ENCODE measurements around the gene CCDC88C. TPM values are rescaled to one million over a fixed set of nuclear protein-coding genes. Genes with fewer than 3 reads are reported as not detected.

CCDC88C gene
- total RNA-seq = 0.29 and 0.36 TPM in 2 replicates

GRCh38 chr14:91417120-91417982, at the start of gene CCDC88C:
CCDC88C (minus strand) TSS chr14:91417820; CDS start chr14:91417690, 130 bp downstream.
- H3K9me3 ChIP-seq (ENCODE audit: low read depth, low read length) = no peaks in the 10 kb centered on the region
- H3K27ac ChIP-seq (ENCODE audit: low read depth, low read length) = no peak within 1 kb of the TSS
- H3K36me3 ChIP-seq (ENCODE audit: insufficient read depth, low read length) = no peaks in the 10 kb centered on the region
- peaks cover 7% of the 10 kb centered on the region for H3K4me1 ChIP-seq (ENCODE audit: insufficient read depth, low read length)
- H3K4me3 ChIP-seq (ENCODE audit: insufficient read depth, low read length) = peak within 1 kb of the TSS; percentile 61
- H3K4me2 ChIP-seq (ENCODE audit: insufficient read depth, low read length) = peak within 1 kb of the TSS; percentile 81
- no peaks in the 10 kb centered on the region for H3K79me2 ChIP-seq (ENCODE audit: insufficient read depth, low read length)
- peak; percentile 91 for DNase-seq (ENCODE audit: insufficient read length, low spot score, missing footprints)
- peaks cover 47% of the 10 kb centered on the region for H3K27me3 ChIP-seq (ENCODE audit: insufficient read depth, low read length)
- no peak for TF ChIP-seq CTCF (IDR thresholded peaks at IDR 0.05; ENCODE audit: extremely low read depth, low read depth, low read length)
- no peaks in the 10 kb centered on the region for H4K20me1 ChIP-seq (ENCODE audit: insufficient read depth, low read length)
- peak within 1 kb of the TSS; percentile 89 for H2AFZ ChIP-seq (ENCODE audit: low read length)

GRCh38 chr14:91466192-91466591, 48.6 kb upstream of the CCDC88C start:
- H3K27me3 ChIP-seq (ENCODE audit: insufficient read depth, low read length) = no peaks in the 10 kb centered on the region
- no peaks in the 10 kb centered on the region for H3K9me3 ChIP-seq (ENCODE audit: low read depth, low read length)
- H3K4me1 ChIP-seq (ENCODE audit: insufficient read depth, low read length) = no peaks in the 10 kb centered on the region
- no peak overlapping the region for H3K4me3 ChIP-seq (ENCODE audit: insufficient read depth, low read length)
- no peak overlapping the region for H3K4me2 ChIP-seq (ENCODE audit: insufficient read depth, low read length)
- H2AFZ ChIP-seq (ENCODE audit: low read length) = no peak overlapping the region
- H3K79me2 ChIP-seq (ENCODE audit: insufficient read depth, low read length) = peaks cover 14% of the 10 kb centered on the region
- DNase-seq (ENCODE audit: insufficient read length, low spot score, missing footprints) = no peak
- H3K36me3 ChIP-seq (ENCODE audit: insufficient read depth, low read length) = peaks cover 78% of the 10 kb centered on the region
- no peaks in the 10 kb centered on the region for H4K20me1 ChIP-seq (ENCODE audit: insufficient read depth, low read length)
- H3K27ac ChIP-seq (ENCODE audit: low read depth, low read length) = peak overlapping the region; percentile 26
- TF ChIP-seq CTCF (IDR thresholded peaks at IDR 0.05; ENCODE audit: extremely low read depth, low read depth, low read length) = no peak

GRCh38 chr14:91464615-91465205, 47.1 kb upstream of the CCDC88C start:
- DNase-seq (ENCODE audit: insufficient read length, low spot score, missing footprints) = no peak
- H3K9me3 ChIP-seq (ENCODE audit: low read depth, low read length) = no peaks in the 10 kb centered on the region
- TF ChIP-seq CTCF (IDR thresholded peaks at IDR 0.05; ENCODE audit: extremely low read depth, low read depth, low read length) = no peak
- no peaks in the 10 kb centered on the region for H4K20me1 ChIP-seq (ENCODE audit: insufficient read depth, low read length)
- H3K79me2 ChIP-seq (ENCODE audit: insufficient read depth, low read length) = peaks cover 14% of the 10 kb centered on the region
- H2AFZ ChIP-seq (ENCODE audit: low read length) = no peak overlapping the region
- H3K4me1 ChIP-seq (ENCODE audit: insufficient read depth, low read length) = no peaks in the 10 kb centered on the region
- H3K4me2 ChIP-seq (ENCODE audit: insufficient read depth, low read length) = no peak overlapping the region
- no peaks in the 10 kb centered on the region for H3K27me3 ChIP-seq (ENCODE audit: insufficient read depth, low read length)
- no peak overlapping the region for H3K4me3 ChIP-seq (ENCODE audit: insufficient read depth, low read length)
- H3K27ac ChIP-seq (ENCODE audit: low read depth, low read length) = no peak overlapping the region
- H3K36me3 ChIP-seq (ENCODE audit: insufficient read depth, low read length) = peaks cover 77% of the 10 kb centered on the region

GRCh38 chr14:91458612-91459011, 41.0 kb upstream of the CCDC88C start:
- no peak overlapping the region for H3K4me2 ChIP-seq (ENCODE audit: insufficient read depth, low read length)
- H3K36me3 ChIP-seq (ENCODE audit: insufficient read depth, low read length) = peaks cover 58% of the 10 kb centered on the region
- no peaks in the 10 kb centered on the region for H3K27me3 ChIP-seq (ENCODE audit: insufficient read depth, low read length)
- peaks cover 4% of the 10 kb centered on the region for H4K20me1 ChIP-seq (ENCODE audit: insufficient read depth, low read length)
- H2AFZ ChIP-seq (ENCODE audit: low read length) = no peak overlapping the region
- H3K79me2 ChIP-seq (ENCODE audit: insufficient read depth, low read length) = no peaks in the 10 kb centered on the region
- no peak for DNase-seq (ENCODE audit: insufficient read length, low spot score, missing footprints)
- no peaks in the 10 kb centered on the region for H3K9me3 ChIP-seq (ENCODE audit: low read depth, low read length)
- no peak overlapping the region for H3K27ac ChIP-seq (ENCODE audit: low read depth, low read length)
- H3K4me1 ChIP-seq (ENCODE audit: insufficient read depth, low read length) = no peaks in the 10 kb centered on the region
- H3K4me3 ChIP-seq (ENCODE audit: insufficient read depth, low read length) = no peak overlapping the region
- no peak for TF ChIP-seq CTCF (IDR thresholded peaks at IDR 0.05; ENCODE audit: extremely low read depth, low read depth, low read length)

Data from osteoblast (primary cell).